ENCODE data around the gene EML5.
A peak's percentile ranks its signal among the peaks of the same experiment; 100 is the strongest.

Gene EML5

GRCh38 chr14:88748288-88748687 is 44.5 kb downstream of the EML5 start:
- H3K4me3 ChIP-seq (ENCODE audit: control insufficient read depth, low read depth, low read length): no peak overlapping the region

GRCh38 chr14:88746052-88746451 is 46.7 kb downstream of the EML5 start:
- TF ChIP-seq CTCF (IDR thresholded peaks at IDR 0.05; ENCODE audit: control insufficient read depth, insufficient read depth, low read depth, low read length, missing control alignments): no peak
- no peak for DNase-seq (ENCODE audit: low read depth)
- no peak overlapping the region for H3K4me3 ChIP-seq (ENCODE audit: control insufficient read depth, low read depth, low read length)

More at GRCh38 chr14:88748288-88748687, 44.5 kb downstream of the EML5 start:
- no peak for TF ChIP-seq CTCF (IDR thresholded peaks at IDR 0.05; ENCODE audit: control insufficient read depth, insufficient read depth, low read depth, low read length, missing control alignments)
- no peak for DNase-seq (ENCODE audit: low read depth)

- no peak for TF ChIP-seq CTCF (IDR thresholded peaks at IDR 0.05; ENCODE audit: control insufficient read depth, insufficient read depth, low read depth, low read length, missing control alignments)
- H3K4me3 ChIP-seq (ENCODE audit: control insufficient read depth, low read depth, low read length): no peak overlapping the region
- DNase-seq (ENCODE audit: low read depth): no peak
Measured at GRCh38 chr14:88737245-88737644, 55.5 kb downstream of the EML5 start.

GRCh38 chr14:88733121-88733520 is 59.6 kb downstream of the EML5 start:
- no peak for TF ChIP-seq CTCF (IDR thresholded peaks at IDR 0.05; ENCODE audit: control insufficient read depth, insufficient read depth, low read depth, low read length, missing control alignments)
- H3K4me3 ChIP-seq (ENCODE audit: control insufficient read depth, low read depth, low read length): no peak overlapping the region
- no peak for DNase-seq (ENCODE audit: low read depth)

GRCh38 chr14:88729159-88729558 is 63.6 kb downstream of the EML5 start:
- TF ChIP-seq CTCF (IDR thresholded peaks at IDR 0.05; ENCODE audit: control insufficient read depth, insufficient read depth, low read depth, low read length, missing control alignments): peak; percentile 29
- DNase-seq (ENCODE audit: low read depth): no peak
- no peak overlapping the region for H3K4me3 ChIP-seq (ENCODE audit: control insufficient read depth, low read depth, low read length)

- no peak for DNase-seq (ENCODE audit: low read depth)
- no peak for TF ChIP-seq CTCF (IDR thresholded peaks at IDR 0.05; ENCODE audit: control insufficient read depth, insufficient read depth, low read depth, low read length, missing control alignments)
- no peak overlapping the region for H3K4me3 ChIP-seq (ENCODE audit: control insufficient read depth, low read depth, low read length)
Measured at GRCh38 chr14:88727057-88727456, 65.7 kb downstream of the EML5 start.

GRCh38 chr14:88710709-88711108 is 82.0 kb downstream of the EML5 start:
- DNase-seq (ENCODE audit: low read depth): no peak
- no peak overlapping the region for H3K4me3 ChIP-seq (ENCODE audit: control insufficient read depth, low read depth, low read length)
- no peak for TF ChIP-seq CTCF (IDR thresholded peaks at IDR 0.05; ENCODE audit: control insufficient read depth, insufficient read depth, low read depth, low read length, missing control alignments)
